Measurements from ENCODE around the gene ASPHD1.

DNA sequence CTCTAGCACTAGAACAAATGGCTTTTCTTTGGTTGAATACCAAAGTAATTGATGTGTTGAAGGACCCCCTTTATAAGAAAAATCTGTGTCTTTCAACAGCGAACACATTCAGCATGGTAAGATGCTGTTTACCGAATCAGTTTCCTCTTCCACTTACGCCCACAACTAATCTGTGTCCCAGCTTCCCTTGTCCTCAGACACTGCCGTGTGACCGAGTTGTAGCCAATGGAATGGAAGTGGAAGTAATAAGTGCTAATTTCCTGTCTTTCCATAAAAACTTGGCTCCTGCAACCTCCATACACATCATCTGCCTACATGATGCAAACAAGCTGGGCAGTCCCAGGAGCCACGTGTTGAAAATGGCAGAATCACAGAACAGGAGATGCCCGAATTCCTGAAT, 47.6 kb upstream of the ASPHD1 start:
- TF ChIP-seq, protein P1, sequence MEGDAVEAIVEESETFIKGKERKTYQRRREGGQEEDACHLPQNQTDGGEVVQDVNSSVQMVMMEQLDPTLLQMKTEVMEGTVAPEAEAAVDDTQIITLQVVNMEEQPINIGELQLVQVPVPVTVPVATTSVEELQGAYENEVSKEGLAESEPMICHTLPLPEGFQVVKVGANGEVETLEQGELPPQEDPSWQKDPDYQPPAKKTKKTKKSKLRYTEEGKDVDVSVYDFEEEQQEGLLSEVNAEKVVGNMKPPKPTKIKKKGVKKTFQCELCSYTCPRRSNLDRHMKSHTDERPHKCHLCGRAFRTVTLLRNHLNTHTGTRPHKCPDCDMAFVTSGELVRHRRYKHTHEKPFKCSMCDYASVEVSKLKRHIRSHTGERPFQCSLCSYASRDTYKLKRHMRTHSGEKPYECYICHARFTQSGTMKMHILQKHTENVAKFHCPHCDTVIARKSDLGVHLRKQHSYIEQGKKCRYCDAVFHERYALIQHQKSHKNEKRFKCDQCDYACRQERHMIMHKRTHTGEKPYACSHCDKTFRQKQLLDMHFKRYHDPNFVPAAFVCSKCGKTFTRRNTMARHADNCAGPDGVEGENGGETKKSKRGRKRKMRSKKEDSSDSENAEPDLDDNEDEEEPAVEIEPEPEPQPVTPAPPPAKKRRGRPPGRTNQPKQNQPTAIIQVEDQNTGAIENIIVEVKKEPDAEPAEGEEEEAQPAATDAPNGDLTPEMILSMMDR (IDR thresholded peaks at IDR 0.05) = no peak
- no peak for TF ChIP-seq POLR2A (IDR thresholded peaks at IDR 0.05)
